ENCODE results near the gene TMEM108. TPM values are rescaled to one million over a fixed set of nuclear protein-coding genes. Genes with fewer than 3 reads are reported as not detected.

Gene TMEM108
- total and polyA plus RNA-seq, 12 donors: 0.40 to 4.0 (median 1.5) TPM

GRCh38 chr3:133367403-133367802, 329.2 kb downstream of the TMEM108 start:
- WGBS, 2 donors: 83 to 88% methylated on average over 3 of the region's 3 CpGs
- DNase-seq (no peak), ATAC-seq (no peak)
- Histone ChIP-seq H3K4me3 (no peak overlapping the region), H3K4me1 (peaks cover 0 to 9% (median 0%) of the 10 kb centered on the region in 9 donors), H3K27ac (no peak overlapping the region), H3K27me3 (no peaks in the 10 kb centered on the region), H3K36me3 (no peaks in the 10 kb centered on the region), H3K9me3 (no peaks in the 10 kb centered on the region)
- no peak for TF ChIP-seq CTCF (IDR thresholded peaks at IDR 0.05)
- intact Hi-C loops (cut with DNase I): no loop called here

GRCh38 chr3:133367956-133368355, 329.8 kb downstream of the TMEM108 start:
- ATAC-seq: peak in 1 of 8 donors; percentile 42
- H3K27ac ChIP-seq: no peak overlapping the region
- no peaks in the 10 kb centered on the region for H3K36me3 ChIP-seq
- no peak overlapping the region for H3K4me3 ChIP-seq
- 48 to 52% methylated on average over 1 of the region's 1 CpG for WGBS, 2 donors
- no peaks in the 10 kb centered on the region for H3K27me3 ChIP-seq
- H3K4me1 ChIP-seq: peaks cover 0 to 11% (median 0%) of the 10 kb centered on the region in 9 donors
- intact Hi-C loops (cut with DNase I): no loop called here
- no peak for TF ChIP-seq CTCF (IDR thresholded peaks at IDR 0.05)
- no peak for DNase-seq
- no peaks in the 10 kb centered on the region for H3K9me3 ChIP-seq

- peak overlapping the region in 1 of 10 donors; percentile 12 for H3K27ac ChIP-seq
- H3K27me3 ChIP-seq: no peaks in the 10 kb centered on the region
- no peaks in the 10 kb centered on the region for H3K36me3 ChIP-seq
- no peak for TF ChIP-seq CTCF (IDR thresholded peaks at IDR 0.05)
- no peak overlapping the region for H3K4me3 ChIP-seq
- whole genome bisulfite sequencing, 2 donors: 41 to 48% methylated on average over 4 of the region's 4 CpGs
- intact Hi-C loops (cut with DNase I): no loop called here
- DNase-seq: no peak
- H3K4me1 ChIP-seq: peaks cover 0 to 11% (median 0%) of the 10 kb centered on the region in 9 donors
- no peaks in the 10 kb centered on the region for H3K9me3 ChIP-seq
- no peak for ATAC-seq
Observed at GRCh38 chr3:133368371-133369067, 330.3 kb downstream of the TMEM108 start.

- no peak for TF ChIP-seq CTCF (IDR thresholded peaks at IDR 0.05)
- no peaks in the 10 kb centered on the region for H3K27me3 ChIP-seq
- H3K4me1 ChIP-seq: peaks cover 0 to 11% (median 0%) of the 10 kb centered on the region in 9 donors
- H3K4me3 ChIP-seq: no peak overlapping the region
- 76 to 79% methylated on average over 9 of the region's 9 CpGs for WGBS, 2 donors
- intact Hi-C loops (cut with DNase I): no loop called here
- DNase-seq (no peak), ATAC-seq (no peak)
- H3K27ac ChIP-seq: peak overlapping the region in 1 of 10 donors; percentile 12
- H3K36me3 ChIP-seq: no peaks in the 10 kb centered on the region
- no peaks in the 10 kb centered on the region for H3K9me3 ChIP-seq
Observed at GRCh38 chr3:133369068-133369440, 330.9 kb downstream of the TMEM108 start.
